Stimulated activated CD8-positive, alpha-beta memory T cell treated with anti-CD3 and anti-CD28 coated beads, Interleukin-7, amount 100 ng/mL, for 48 hours (primary cell): ENCODE measurements around the gene ACSL4.

Source experiments
- DNase-seq, 2 donors: peaks; one replicate each; pipeline ENCODE4 v3.0.0-alpha.2; 2020; ENCODE audit warnings: low read depth in 1 of 2; ENCODE audit errors: extremely low read depth in 1 of 2

ACSL4 gene

GRCh38 chrX:109622270-109622669 is 110.8 kb downstream of the ACSL4 start:
- no peak for DNase-seq

GRCh38 chrX:109619771-109620170 is 113.3 kb downstream of the ACSL4 start:
- DNase-seq = no peak

- no peak for DNase-seq
Measured at GRCh38 chrX:109614951-109615350, 118.1 kb downstream of the ACSL4 start.

- no peak for DNase-seq
Measured at GRCh38 chrX:109601486-109601885, 131.6 kb downstream of the ACSL4 start.

- no peak for DNase-seq
Measured at GRCh38 chrX:109600237-109600651, 132.8 kb downstream of the ACSL4 start.

GRCh38 chrX:109596015-109596414 is 137.0 kb downstream of the ACSL4 start:
- DNase-seq = no peak
